Hippocampal formation (tissue), 2 donors: ENCODE data around the gene TPPP3.

ENCODE experiments used
- DNase-seq, 2 donors: peaks; one replicate each; lab custom pipeline; 2025; lab: John Stamatoyannopoulos, UW

TPPP3 gene

GRCh38 chr16:67393111-67393787 lies at the start of gene TPPP3:
Gene TPPP3 (minus strand): TSS chr16:67393498. CDS start chr16:67391111, 2,387 bp downstream.
- peak; percentile 75 to 86 for DNase-seq

DNA sequence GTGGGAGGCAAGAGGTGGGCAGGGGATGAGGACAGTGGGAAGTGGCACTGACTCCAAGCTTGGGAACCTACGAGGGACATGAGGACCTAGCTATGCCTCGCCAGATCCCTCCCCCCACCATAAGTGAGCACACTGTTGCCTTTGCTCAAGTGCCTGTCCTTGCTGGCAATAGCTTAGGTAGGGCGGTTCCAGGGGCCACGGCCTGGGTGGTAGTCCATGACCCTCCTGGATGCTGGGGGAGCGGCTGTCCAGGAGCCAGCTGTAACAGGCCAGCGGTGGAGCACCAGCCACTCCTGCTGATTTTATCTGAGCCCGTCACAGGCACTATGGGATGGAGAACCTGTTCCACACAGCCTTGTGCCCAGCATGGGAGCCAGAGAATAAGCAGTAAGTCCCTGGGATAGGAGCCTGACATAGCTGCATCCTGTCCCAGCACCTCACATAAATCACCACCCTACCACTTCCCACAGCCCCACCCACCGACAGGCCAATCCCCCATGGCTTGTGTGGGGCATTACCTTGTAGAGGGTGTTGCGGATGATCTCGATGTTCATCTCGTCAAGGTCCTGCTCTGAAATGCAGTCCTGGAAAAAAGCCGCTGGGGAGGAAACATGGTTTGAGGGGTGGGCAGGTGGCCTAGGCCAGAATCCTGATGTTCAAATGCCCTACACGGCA lies 49.4 kb upstream of the TPPP3 start:
- no peak for DNase-seq

GRCh38 chr16:67441907-67442306 lies 48.6 kb upstream of the TPPP3 start:
- no peak for DNase-seq

DNA sequence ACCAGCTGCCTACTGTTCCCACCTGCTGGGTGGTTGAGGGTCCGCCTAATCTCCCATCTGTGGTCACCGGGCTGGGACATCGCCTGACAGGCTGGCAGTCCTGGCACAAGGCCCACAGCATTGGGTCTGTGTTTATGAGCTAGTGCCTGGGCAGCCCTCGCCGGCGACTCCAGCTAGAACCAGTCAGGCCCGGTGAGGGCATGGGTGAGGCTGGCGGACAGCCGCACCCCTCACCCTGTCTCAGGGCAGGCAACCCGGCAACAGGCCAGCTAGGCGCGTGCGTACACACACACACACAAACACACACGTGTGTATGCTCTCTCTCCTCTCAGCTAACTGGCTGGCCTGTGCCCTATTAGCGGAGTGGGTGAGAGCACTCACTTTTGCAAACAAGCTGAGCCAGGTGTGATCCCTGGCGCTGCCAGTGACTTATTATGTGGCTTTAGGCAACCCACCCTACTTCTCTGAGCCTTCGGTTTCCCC lies 48.0 kb upstream of the TPPP3 start:
- no peak for DNase-seq

- DNase-seq = no peak
Measured at GRCh38 chr16:67438824-67439393, 45.6 kb upstream of the TPPP3 start.

DNA sequence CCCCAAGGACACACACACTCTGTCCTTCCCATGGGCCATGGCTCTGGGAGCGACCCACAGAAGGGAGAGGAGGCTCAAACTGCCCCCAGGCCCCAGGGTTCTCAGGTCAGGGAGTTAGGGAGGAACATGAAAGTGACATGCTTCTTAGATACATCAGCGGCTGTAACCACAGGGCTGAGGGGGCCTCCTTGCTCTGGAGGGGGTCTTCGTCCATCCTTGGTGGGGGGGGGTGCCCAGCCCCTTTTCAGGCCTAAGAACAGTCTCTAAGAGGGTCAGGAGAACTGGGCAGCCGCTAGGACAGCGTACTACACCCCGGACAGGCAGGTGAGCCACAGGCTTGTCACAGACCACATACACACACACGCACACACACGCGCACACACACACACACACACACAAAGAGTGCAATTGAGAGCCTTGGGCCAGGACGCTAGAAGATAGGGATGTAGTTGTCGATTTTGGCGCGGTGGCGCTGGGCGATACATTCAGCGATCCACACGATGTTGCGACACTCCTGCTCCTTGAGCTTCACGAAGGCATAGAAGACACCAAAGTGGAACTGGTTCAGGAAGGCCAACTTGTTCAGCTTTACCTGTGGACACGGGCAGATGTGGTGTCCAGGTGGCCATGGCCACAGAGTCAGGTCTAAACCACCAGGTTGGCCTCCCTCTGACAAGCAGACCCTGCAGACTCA lies 44.9 kb upstream of the TPPP3 start:
- no peak for DNase-seq

GRCh38 chr16:67437513-67437912 lies 44.2 kb upstream of the TPPP3 start:
- no peak for DNase-seq

- no peak for DNase-seq
Measured at GRCh38 chr16:67436640-67437193, 43.4 kb upstream of the TPPP3 start.

GRCh38 chr16:67435758-67436164 lies 42.5 kb upstream of the TPPP3 start:
- no peak for DNase-seq

DNA sequence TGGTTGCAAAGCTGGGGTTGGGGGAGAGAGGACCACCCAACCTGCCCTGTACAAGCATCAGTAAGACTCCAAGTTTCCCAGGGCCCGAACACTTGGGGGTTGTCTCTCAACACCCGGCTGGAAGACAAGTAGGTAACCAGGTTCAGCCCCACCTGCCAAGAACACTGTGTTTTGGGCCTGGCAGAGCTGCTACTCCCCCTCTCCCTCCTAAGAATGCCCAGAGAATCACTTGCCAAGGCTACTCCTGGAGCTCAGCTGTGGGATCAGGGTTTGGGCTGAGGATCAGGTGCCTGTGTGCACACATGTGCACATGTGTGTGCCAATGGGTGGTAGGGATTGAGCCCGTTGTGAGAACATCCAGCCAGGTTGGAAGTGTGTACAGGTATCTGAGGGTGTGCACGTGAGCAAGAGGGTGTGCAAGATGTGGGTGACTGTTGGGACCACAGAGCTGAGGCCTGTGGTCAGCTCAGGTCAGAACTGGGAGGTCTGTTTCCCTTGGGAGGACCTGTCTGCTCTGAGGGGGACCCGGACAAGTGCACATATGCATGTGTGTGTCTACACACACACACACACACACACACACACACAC lies 39.9 kb upstream of the TPPP3 start:
- DNase-seq = no peak

DNA sequence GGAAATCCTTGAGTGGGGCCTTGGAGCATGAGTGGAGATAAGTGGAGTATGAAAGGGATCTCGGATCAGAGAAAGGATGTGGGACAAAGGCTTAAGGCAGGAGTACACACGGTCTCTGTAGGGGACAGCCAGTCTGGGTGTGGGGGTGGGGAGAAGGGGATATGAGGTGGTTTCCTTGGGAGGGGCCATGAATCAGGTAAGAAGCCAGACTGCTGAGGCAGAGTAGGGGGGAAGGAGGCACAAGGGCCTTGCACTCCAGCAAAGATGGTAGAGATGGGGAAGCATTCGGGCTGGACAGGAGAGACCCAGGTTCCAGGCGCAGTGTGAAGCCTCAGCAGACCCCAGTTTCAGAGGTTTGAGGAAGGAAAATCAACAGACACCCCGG lies 39.2 kb upstream of the TPPP3 start:
- no peak for DNase-seq

DNA sequence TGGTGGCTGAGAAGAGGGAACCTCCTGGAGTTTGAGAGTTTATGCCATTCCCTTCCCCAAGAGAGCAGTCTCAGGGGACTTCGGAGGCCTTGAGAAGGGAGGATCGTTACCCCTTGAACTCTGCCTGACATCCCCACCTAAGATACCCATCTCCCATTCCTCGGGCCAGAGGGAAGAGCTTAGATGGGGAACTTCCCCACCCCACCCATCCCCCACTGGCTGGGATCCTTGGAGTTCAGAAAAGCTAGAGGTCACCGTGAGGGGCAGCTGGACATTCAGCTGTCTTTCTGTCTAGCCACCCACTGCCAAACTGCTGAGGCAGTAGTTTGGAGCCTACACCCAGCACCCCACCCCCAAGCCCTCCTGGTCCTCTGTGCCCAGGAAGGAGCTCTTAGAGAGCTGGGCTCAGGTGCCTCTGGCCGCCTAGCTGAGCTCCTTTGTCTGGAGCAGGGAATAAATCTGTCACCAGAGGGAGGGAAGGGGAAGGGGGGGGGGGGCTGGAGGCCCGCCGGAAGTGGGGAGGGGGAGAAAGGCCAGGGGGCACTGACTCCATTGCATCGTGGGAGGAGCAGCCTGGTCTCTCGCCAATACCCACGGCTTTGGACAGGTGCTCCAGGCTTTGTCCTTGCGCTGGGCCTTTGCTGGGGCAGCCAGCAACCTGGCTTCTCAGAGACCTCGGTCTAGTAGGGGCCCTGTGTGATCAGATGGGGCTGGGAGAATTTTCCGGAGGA lies 38.6 kb upstream of the TPPP3 start:
- DNase-seq = no peak

- peak in 1 of 2 donors; percentile 38 for DNase-seq
Measured at GRCh38 chr16:67430977-67431774, 37.9 kb upstream of the TPPP3 start, which contains the start of gene HSD11B2. Gene HSD11B2 (plus strand): TSS chr16:67431121. CDS start chr16:67431249, 128 bp downstream.

DNA sequence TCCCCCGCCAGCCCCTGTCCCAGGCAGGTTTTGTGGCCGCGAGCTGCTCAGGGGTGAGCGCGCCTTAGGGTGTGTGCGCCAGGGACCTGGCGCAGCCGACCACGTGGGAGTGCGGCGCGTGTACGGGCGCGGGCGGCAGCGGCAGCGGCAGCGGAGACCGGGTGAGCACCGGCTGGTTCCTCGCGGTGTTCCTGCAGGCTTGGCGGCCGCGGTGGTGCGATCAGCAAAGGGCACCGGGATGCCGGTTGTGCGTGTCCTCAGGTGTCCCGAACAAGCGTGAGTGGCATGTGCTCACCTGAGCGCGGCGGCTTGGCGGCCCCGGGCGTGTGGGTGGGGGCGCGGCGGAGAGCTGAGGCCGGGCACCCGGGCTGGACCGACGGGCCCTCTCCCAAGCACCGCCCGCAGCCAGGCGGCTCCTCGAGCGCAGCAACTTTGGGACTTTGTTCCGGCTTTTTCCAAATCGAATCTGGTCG lies 37.2 kb upstream of the TPPP3 start:
- DNase-seq = no peak

GRCh38 chr16:67429799-67430503 lies 36.7 kb upstream of the TPPP3 start:
- DNase-seq = no peak

GRCh38 chr16:67429053-67429798 lies 35.9 kb upstream of the TPPP3 start:
- no peak for DNase-seq

GRCh38 chr16:67428146-67428731 lies 34.9 kb upstream of the TPPP3 start:
- peak in 1 of 2 donors; percentile 13 for DNase-seq

- no peak for DNase-seq
Measured at GRCh38 chr16:67426950-67427349, 33.7 kb upstream of the TPPP3 start.
